ENCODE data around the gene PACSIN3. TPM values are rescaled to one million over a fixed set of nuclear protein-coding genes. Genes with fewer than 3 reads are reported as not detected.

Gene PACSIN3
- total and polyA plus RNA-seq, 2 of the 8 experiments (the other 6 are each of a cell fraction or from before 2014, with no cell fraction given), result 23.8 to 47.2 TPM

- no peak overlapping the region for H4K91ac ChIP-seq (replicated peaks; ENCODE audit: insufficient read length, low read length)
- no peak overlapping the region for H3K4ac ChIP-seq (replicated peaks; ENCODE audit: insufficient read length, low read depth, low read length)
- H3K14ac ChIP-seq (ENCODE audit: insufficient read length), result no peak overlapping the region
- H3K4me1 ChIP-seq (replicated peaks in 1 of 4; ENCODE audit: control insufficient read depth in 3 of 4, insufficient read depth in 4 of 4, low read length in 3 of 4), result peaks cover 0 to 4% (median 2%) of the 10 kb centered on the region in 4 experiments; a peak in 4 of 7 replicates
- no peak overlapping the region for H4K8ac ChIP-seq (ENCODE audit: extremely low read depth, insufficient read depth, low read length)
- no peak overlapping the region for H2BK12ac ChIP-seq (ENCODE audit: low read depth, low read length)
- H3K79me1 ChIP-seq (ENCODE audit: low read depth, low read length), result no peaks in the 10 kb centered on the region
- no peak overlapping the region for H2AFZ ChIP-seq (ENCODE audit: low read length)
- no peak for DNase-seq (ENCODE audit: low read depth in 1 of 2, low spot score in 2 of 2)
- no peak overlapping the region for H2BK20ac ChIP-seq (ENCODE audit: low read length)
- no peak overlapping the region for H3K56ac ChIP-seq (replicated peaks; ENCODE audit: insufficient read length, low read depth, low read length)
- no peak overlapping the region for H3K27ac ChIP-seq (ENCODE audit: low read depth, low read length)
- no peaks in the 10 kb centered on the region for H3K23me2 ChIP-seq (ENCODE audit: low read depth, low read length)
- H3K18ac ChIP-seq (ENCODE audit: extremely low read depth, low read length), result no peak overlapping the region
- no peaks in the 10 kb centered on the region for H3K79me2 ChIP-seq (ENCODE audit: control insufficient read depth in 1 of 2, insufficient read depth in 2 of 2, low read length in 2 of 2)
- no peaks in the 10 kb centered on the region for H3K36me3 ChIP-seq (ENCODE audit: control insufficient read depth in 2 of 4, insufficient read depth in 4 of 4, low read length in 3 of 4)
- H4K20me1 ChIP-seq (replicated peaks in 1 of 2; ENCODE audit: control insufficient read depth in 1 of 2, insufficient read depth in 2 of 2, low read length in 2 of 2), result no peaks in the 10 kb centered on the region
- no peaks in the 10 kb centered on the region for H3K27me3 ChIP-seq (replicated peaks in 1 of 4; ENCODE audit: control insufficient read depth in 3 of 4, extremely low read depth in 1 of 4, insufficient read depth in 3 of 4, low read length in 3 of 4)
- H3K9me3 ChIP-seq (ENCODE audit: insufficient read depth in 2 of 2, low read depth in 1 of 2, low read length in 1 of 2), result no peaks in the 10 kb centered on the region
- no peak overlapping the region for H3K4me2 ChIP-seq (ENCODE audit: insufficient read depth in 1 of 2, low read depth in 2 of 2, low read length in 2 of 2)
- no peak for FAIRE-seq
- H3K23ac ChIP-seq (ENCODE audit: insufficient read length), result no peak overlapping the region
- H3K4me3 ChIP-seq (ENCODE audit: extremely low read depth in 1 of 4, insufficient read depth in 2 of 4, low read depth in 3 of 4, low read length in 4 of 4), result no peak overlapping the region
- no peak overlapping the region for H2BK120ac ChIP-seq (replicated peaks; ENCODE audit: low read depth, low read length)
- no peak overlapping the region for H2BK5ac ChIP-seq (ENCODE audit: low read depth, low read length)
- WGBS, 2 experiments (ENCODE audit: extremely low coverage in 1 of 2, insufficient coverage in 1 of 2, insufficient read length in 1 of 2, insufficient replicate concordance in 2 of 2, low coverage in 1 of 2, low lambda C conversion rate in 2 of 2, missing lambda C conversion rate in 1 of 2), result 95% methylated on average over 10 of the region's 10 CpGs; no CpG with 5 or more reads in 1 of the 2 experiments
- H2BK15ac ChIP-seq (ENCODE audit: low read length), result no peak overlapping the region
- CTCF ChIA-PET (ENCODE audit: partially characterized antibody), result interaction anchor here (1.1 to 1.4 kb wide), 3 partner anchors 18 to 252 kb away, joined by 3 to 4 read pairs (median 3); partner anchors contain the start of gene CSTPP1
- POLR2A ChIA-PET (ENCODE audit: partially characterized antibody), result interaction anchor here (0.6 kb wide), 2 partner anchors 32 to 283 kb away, joined by 3 to 4 read pairs; no protein-coding TSS in a partner anchor
- H2AK5ac ChIP-seq (ENCODE audit: low read depth, low read length), result no peak overlapping the region
- H4K5ac ChIP-seq (ENCODE audit: insufficient read length, low read depth, low read length), result no peak overlapping the region
- H3K9ac ChIP-seq (replicated peaks in 1 of 4; ENCODE audit: extremely low read depth in 1 of 4, low read depth in 3 of 4, low read length in 3 of 4), result no peak overlapping the region
- TF ChIP-seq CTBP2 (IDR thresholded peaks at IDR 0.05; ENCODE audit: borderline replicate concordance, insufficient read depth, insufficient read length, low read length) (no peak), GTF2F1 (IDR thresholded peaks at IDR 0.05; ENCODE audit: borderline replicate concordance, low read depth, low read length) (no peak), JUND (IDR thresholded peaks at IDR 0.05; ENCODE audit: low read length) (no peak), SIN3A (conservative IDR thresholded peaks at IDR 0.05 in 1 of 2, IDR thresholded peaks at IDR 0.05 in 1 of 2; ENCODE audit: low read depth in 1 of 2, low read length in 2 of 2) (no peak), SAP30 (IDR thresholded peaks at IDR 0.05; ENCODE audit: insufficient read depth, insufficient replicate concordance, low read length) (no peak), CEBPB (IDR thresholded peaks at IDR 0.05; ENCODE audit: low read depth, low read length) (no peak), GABPA (IDR thresholded peaks at IDR 0.05; ENCODE audit: borderline replicate concordance, insufficient read depth, low read length) (no peak), EGR1 (IDR thresholded peaks at IDR 0.05; ENCODE audit: borderline replicate concordance, low read depth, low read length) (no peak), MAFK (IDR thresholded peaks at IDR 0.05; ENCODE audit: low read depth, low read length) (no peak), HDAC2 (IDR thresholded peaks at IDR 0.05; ENCODE audit: borderline replicate concordance in 1 of 2, low read depth in 2 of 2, low read length in 2 of 2) (no peak), HDAC6 (IDR thresholded peaks at IDR 0.05; ENCODE audit: low read depth, low read length) (no peak), POU5F1 (IDR thresholded peaks at IDR 0.05; ENCODE audit: low read depth, low read length) (no peak), CBX5 (IDR thresholded peaks at IDR 0.05; ENCODE audit: low read depth, low read length) (no peak)
These were observed 37.2 kb downstream of the PACSIN3 start for GRCh38 chr11:47148903-47149531.
